ENCODE results near the gene MEGF6. TPM values are rescaled to one million over a fixed set of nuclear protein-coding genes. Genes with fewer than 3 reads are reported as not detected.
A peak's percentile ranks its signal among the peaks of the same experiment; 100 is the strongest.

The MEGF6 gene
- total and polyA plus RNA-seq, 9 of the 15 experiments (the other 6 are each of a cell fraction or from before 2014, with no cell fraction given) = 0.03 to 1.7 (median 0.24) TPM; not detected in 3

DNA sequence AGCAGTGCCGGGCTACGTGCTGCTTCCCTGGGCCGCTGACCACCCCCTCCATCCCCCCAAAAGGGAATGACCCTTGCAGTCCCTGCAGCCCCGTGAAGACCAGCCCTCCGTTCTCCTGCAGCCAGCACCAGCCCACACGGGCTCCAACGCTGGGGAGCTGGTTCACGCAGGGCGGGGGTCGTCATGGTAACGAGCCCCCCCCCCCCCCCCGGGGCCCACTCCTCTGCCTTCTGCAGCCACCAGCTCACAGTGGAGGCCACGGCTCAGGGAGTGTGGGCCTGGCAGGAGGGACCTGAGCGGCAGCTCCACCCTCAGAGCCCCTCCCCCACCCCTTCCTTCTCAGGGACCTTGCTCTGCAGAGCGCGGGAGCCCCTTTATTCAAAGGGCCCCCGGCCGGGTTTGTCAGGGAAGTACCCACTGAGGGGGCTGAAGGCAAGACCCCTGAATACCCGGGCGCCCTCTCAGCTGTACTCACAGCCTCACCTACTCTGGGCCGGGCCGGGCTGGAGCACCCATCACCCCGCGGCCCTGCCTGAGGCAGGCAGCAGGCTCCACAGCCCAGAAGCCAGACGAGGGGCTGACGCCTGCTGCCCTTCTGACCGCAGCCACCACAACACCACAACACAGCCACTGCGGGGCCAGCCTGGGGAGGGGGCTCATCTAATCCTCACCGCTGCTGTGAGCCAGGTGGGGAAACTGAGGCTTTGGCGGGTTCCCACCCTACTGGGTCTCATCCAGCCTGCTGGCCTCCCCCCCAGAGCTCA, 12.6 kb downstream of the MEGF6 start:
- no peak for FAIRE-seq
- CTCF ChIA-PET (ENCODE audit: low intra/inter-chr PET ratio) = no interaction called here
- TF ChIP-seq, protein P1, sequence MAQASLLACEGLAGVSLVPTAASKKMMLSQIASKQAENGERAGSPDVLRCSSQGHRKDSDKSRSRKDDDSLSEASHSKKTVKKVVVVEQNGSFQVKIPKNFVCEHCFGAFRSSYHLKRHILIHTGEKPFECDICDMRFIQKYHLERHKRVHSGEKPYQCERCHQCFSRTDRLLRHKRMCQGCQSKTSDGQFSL (CRISPR knock-in tag; IDR thresholded peaks at IDR 0.05) = peak; percentile 20; the same call in 1 of the 2 replicates
- TF ChIP-seq, protein P1 (tag; IDR thresholded peaks at IDR 0.05) = no peak
- no peak for TF ChIP-seq HSF4 (CRISPR knock-in tag; IDR thresholded peaks at IDR 0.05; ENCODE audit: borderline replicate concordance)
- TF ChIP-seq CXXC5 (CRISPR knock-in tag; IDR thresholded peaks at IDR 0.05) = 0 out of 2 replicates have a peak, but pooled peaks have one; percentile 0
- TF ChIP-seq, protein P2, sequence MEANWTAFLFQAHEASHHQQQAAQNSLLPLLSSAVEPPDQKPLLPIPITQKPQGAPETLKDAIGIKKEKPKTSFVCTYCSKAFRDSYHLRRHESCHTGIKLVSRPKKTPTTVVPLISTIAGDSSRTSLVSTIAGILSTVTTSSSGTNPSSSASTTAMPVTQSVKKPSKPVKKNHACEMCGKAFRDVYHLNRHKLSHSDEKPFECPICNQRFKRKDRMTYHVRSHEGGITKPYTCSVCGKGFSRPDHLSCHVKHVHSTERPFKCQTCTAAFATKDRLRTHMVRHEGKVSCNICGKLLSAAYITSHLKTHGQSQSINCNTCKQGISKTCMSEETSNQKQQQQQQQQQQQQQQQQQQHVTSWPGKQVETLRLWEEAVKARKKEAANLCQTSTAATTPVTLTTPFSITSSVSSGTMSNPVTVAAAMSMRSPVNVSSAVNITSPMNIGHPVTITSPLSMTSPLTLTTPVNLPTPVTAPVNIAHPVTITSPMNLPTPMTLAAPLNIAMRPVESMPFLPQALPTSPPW (CRISPR knock-in tag; IDR thresholded peaks at IDR 0.05) = peak; percentile 48
- H2AFZ ChIP-seq (ENCODE audit: low read depth, low read length) = peak overlapping the region; percentile 43
- no peak overlapping the region for H3K4me2 ChIP-seq (ENCODE audit: insufficient read depth, low read length)
- 24% methylated on average over 14 of the region's 30 CpGs for WGBS (ENCODE audit: insufficient coverage, low coverage, missing lambda C conversion rate)
- in situ Hi-C loops (cut with MboI) (no loop called here), intact Hi-C loops (cut with micrococcal nuclease) (no loop called here)
- no peaks in the 10 kb centered on the region for H3K9me3 ChIP-seq (replicated peaks; ENCODE audit: control insufficient read depth, insufficient read depth, low read depth, low read length)
- H3K9ac ChIP-seq (ENCODE audit: insufficient read depth in 1 of 2, low read depth in 2 of 2, low read length in 2 of 2) = 0 out of 4 replicates have a peak overlapping the region, but pooled peaks of 1 of the 2 experiments have one; percentile 17
- H3K79me2 ChIP-seq (ENCODE audit: control insufficient read depth, insufficient read depth, low read length) = no peaks in the 10 kb centered on the region
- peaks cover 0 to 60% of the 10 kb centered on the region in 2 experiments; a peak in 2 of 5 replicates for H3K4me1 ChIP-seq (replicated peaks in 1 of 2; ENCODE audit: control insufficient read depth in 2 of 2, insufficient read depth in 2 of 2, low read length in 2 of 2)
- no peaks in the 10 kb centered on the region for H3K9me1 ChIP-seq (ENCODE audit: control insufficient read depth, insufficient read depth, low read length)
- peaks cover 21% of the 10 kb centered on the region for H4K20me1 ChIP-seq (replicated peaks; ENCODE audit: control insufficient read depth, insufficient read depth, low read length)
- no TSS peak for BruUV-seq (replicated peaks)
- no peak overlapping the region for H3K27ac ChIP-seq (ENCODE audit: extremely low read depth, low read depth, low read length)
- peak in 2 of 4 experiments; percentile 41 for DNase-seq (ENCODE audit: extremely low read depth in 1 of 4, low spot score in 3 of 4)
- H3K4me3 ChIP-seq = no peak overlapping the region
- no peaks in the 10 kb centered on the region for H3K36me3 ChIP-seq (ENCODE audit: control insufficient read depth, insufficient read depth, low read length)
- POLR2A ChIA-PET = interaction anchor here (0.6 to 1.5 kb wide), 3 partner anchors 9 to 1360 kb away, joined by 3 read pairs; no protein-coding TSS in a partner anchor
- no peak; the same call in 2 of the 3 replicates for ATAC-seq
- peaks cover 28 to 82% of the 10 kb centered on the region in 2 experiments; a peak in 4 of 5 replicates for H3K27me3 ChIP-seq (ENCODE audit: control insufficient read depth in 2 of 2, insufficient read depth in 2 of 2, low read length in 2 of 2)

Data from K562 (cell line).